Hepatocyte (in vitro differentiated cells): Measurements from ENCODE around the gene EPS8L1. TPM values are rescaled to one million over a fixed set of nuclear protein-coding genes. Genes with fewer than 3 reads are reported as not detected.
A peak's percentile ranks its signal among the peaks of the same experiment; 100 is the strongest.
"Not testable (repeated sequence)": the region's sequence is repeated elsewhere in the genome, so short reads cannot be mapped to it uniquely, and the experiment has no call there.

Experiments used
- DNase-seq: peaks from one replicate; pipeline ENCODE4 v3.0.0-alpha.2; 2016; ENCODE audit warnings: low spot score
- H2AFZ ChIP-seq: fragments of 200-600 bp; sonication (generic); 2 replicates; pipeline ENCODE4 v1.6.0; 2016; ENCODE audit warnings: antibody characterized with exemption, mild to moderate bottlenecking
- H3K27ac ChIP-seq: fragments of 200-600 bp; sonication (generic); 2 replicates; pipeline ENCODE4 v1.5.1; 2016; ENCODE audit warnings: mild to moderate bottlenecking
- H3K27me3 ChIP-seq: fragments of 200-600 bp; sonication (generic); 2 replicates; pipeline ENCODE4 v1.6.1; 2016
- H3K36me3 ChIP-seq: fragments of 200-600 bp; sonication (generic); replicated peaks from 2 replicates; pipeline ENCODE4 v1.5.1; 2016; ENCODE audit warnings: low read depth; ENCODE audit not compliant: insufficient read depth
- H3K4me1 ChIP-seq: fragments of 200-600 bp; sonication (generic); 2 replicates; pipeline ENCODE4 v1.5.1; 2016; ENCODE audit warnings: mild to moderate bottlenecking, moderate library complexity; ENCODE audit not compliant: insufficient read depth
- H3K4me2 ChIP-seq: fragments of 200-600 bp; sonication (generic); 2 replicates; pipeline ENCODE4 v1.6.0; 2016
- H3K4me3 ChIP-seq: fragments of 200-600 bp; sonication (generic); 2 replicates; pipeline ENCODE4 v1.5.1; 2016; ENCODE audit warnings: mild to moderate bottlenecking
- H3K79me2 ChIP-seq: fragments of 200-600 bp; sonication (generic); 2 replicates; pipeline ENCODE4 v1.6.0; 2017; ENCODE audit warnings: mild to moderate bottlenecking
- H3K9me2 ChIP-seq: fragments of 200-600 bp; sonication (generic); replicated peaks from 2 replicates; pipeline ENCODE4 v1.6.0; 2017; ENCODE audit warnings: mild to moderate bottlenecking; ENCODE audit not compliant: insufficient read depth
- H3K9me3 ChIP-seq: fragments of 200-600 bp; sonication (generic); 2 replicates; pipeline ENCODE4 v1.5.1; 2016; ENCODE audit warnings: low read depth, mild to moderate bottlenecking
- H4K20me1 ChIP-seq: fragments of 200-600 bp; sonication (generic); 2 replicates; pipeline ENCODE4 v1.6.0; 2016; ENCODE audit warnings: mild to moderate bottlenecking; ENCODE audit not compliant: insufficient read depth, poor library complexity, severe bottlenecking
- EZH2 ChIP-seq: fragments of 200-600 bp; sonication (generic); IDR thresholded peaks from 2 replicates; pipeline ENCODE4 v1.6.1; 2016; ENCODE audit warnings: antibody characterized with exemption, mild to moderate bottlenecking, borderline replicate concordance
- EZH2phosphoT487 ChIP-seq: fragments of 200-600 bp; sonication (generic); IDR thresholded peaks from one replicate; pipeline ENCODE4 v1.6.1; 2018; ENCODE audit warnings: antibody characterized with exemption, mild to moderate bottlenecking, low read depth, moderate library complexity; ENCODE audit not compliant: unreplicated experiment, severe bottlenecking
- WGBS: methylation state at CpG from one replicate; pipeline ENCODE4 v1.1.6; 2016; ENCODE audit warnings: low lambda C conversion rate; ENCODE audit errors: missing lambda C conversion rate; 5-methylcytosine and 5-hydroxymethylcytosine counted together
- polyA plus RNA-seq: library from polyadenylated mRNA; unstranded; fragments of >200 nt; fragmentation: Nextera tagmentation; extraction: Ambion mirVana; gene quantifications from 2 replicates; pipeline ENCODE4 v1.2.1, GENCODE V29; 2016
- total RNA-seq: library from RNA; depleted of rRNA; stranded (reverse); fragments of >200 nt; gene quantifications from 2 replicates; pipeline ENCODE4 v1.2.3, GENCODE V29; 2014
- TF ChIP-seq, protein P1 (sequence below): fragments of 200-600 bp; sonication (generic); IDR thresholded peaks from 2 replicates; pipeline ENCODE4 v1.5.1; 2016; ENCODE audit warnings: antibody characterized with exemption, mild to moderate bottlenecking; ENCODE audit not compliant: poor library complexity

Gene EPS8L1
- total RNA-seq (20.5 and 25.7 TPM in 2 replicates), polyA plus RNA-seq (33.8 and 49.6 TPM in 2 replicates)

DNA sequence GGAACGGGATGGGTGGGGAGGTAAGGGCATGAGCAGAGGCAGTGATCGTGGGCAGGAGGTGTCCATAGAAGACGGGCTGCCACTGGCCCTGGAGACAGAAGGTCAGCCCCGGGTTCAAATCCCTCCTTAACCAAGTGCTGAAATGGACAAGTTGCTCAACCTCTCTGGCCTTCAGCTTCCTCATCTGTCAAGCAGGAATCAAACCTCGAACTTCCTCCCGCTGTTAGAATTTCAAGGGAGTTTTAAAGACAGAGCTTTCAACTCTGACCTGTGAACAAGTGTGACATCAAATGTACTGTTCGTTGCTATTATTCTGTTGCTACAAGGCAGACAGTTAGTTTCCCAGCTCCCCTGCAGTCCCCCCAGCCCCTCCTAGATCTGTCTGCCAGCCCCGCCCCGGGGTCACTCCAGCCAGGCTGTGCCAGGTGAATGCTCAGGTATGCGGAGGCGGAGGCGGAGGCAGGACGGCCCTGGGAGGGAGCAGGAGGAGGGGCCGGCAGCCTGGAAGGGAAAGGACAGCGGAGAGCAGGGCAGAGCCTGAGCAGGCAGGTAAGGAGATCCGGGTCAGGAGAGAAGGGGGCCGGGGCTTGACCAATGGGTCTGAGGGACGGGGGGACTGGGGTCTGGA, at the start of gene EPS8L1:
TSS of gene EPS8L1 (plus strand) at position 499 of the 628 bp plus-strand sequence. CDS start 576 bp downstream, outside the sequence.
- Histone ChIP-seq H3K4me3 (no peak within 1 kb of the TSS), H2AFZ (no peak within 1 kb of the TSS)
- WGBS = 28% methylated on average over 15 of the region's 18 CpGs

DNA sequence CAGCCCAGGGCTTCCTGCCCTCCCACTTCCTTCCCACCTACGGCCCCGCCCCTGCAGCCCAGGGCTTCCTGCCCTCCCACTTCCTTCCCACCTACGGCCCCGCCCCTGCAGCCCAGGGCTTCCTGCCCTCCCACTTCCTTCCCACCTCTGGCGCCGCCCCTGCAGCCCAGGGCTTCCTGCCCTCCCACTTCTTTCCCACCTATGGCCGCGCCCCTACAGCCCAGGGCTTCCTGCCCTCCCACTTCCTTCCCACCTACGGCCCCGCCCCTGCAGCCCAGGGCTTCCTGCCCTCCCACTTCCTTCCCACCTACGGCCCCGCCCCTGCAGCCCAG, 48.6 kb upstream of the EPS8L1 start:
- H3K4me3 ChIP-seq = not testable (repeated sequence)

More for the DNA sequence above, at the start of gene EPS8L1:
- no peaks in the 10 kb centered on the region for H4K20me1 ChIP-seq
- no peaks in the 10 kb centered on the region for H3K9me3 ChIP-seq
- H3K9me2 ChIP-seq = no peaks in the 10 kb centered on the region
- no peaks in the 10 kb centered on the region for H3K79me2 ChIP-seq
- H3K27ac ChIP-seq = peak within 1 kb of the TSS; percentile 78
- no peak for TF ChIP-seq EZH2phosphoT487
- TF ChIP-seq EZH2 = no peak
- TF ChIP-seq, protein P1, sequence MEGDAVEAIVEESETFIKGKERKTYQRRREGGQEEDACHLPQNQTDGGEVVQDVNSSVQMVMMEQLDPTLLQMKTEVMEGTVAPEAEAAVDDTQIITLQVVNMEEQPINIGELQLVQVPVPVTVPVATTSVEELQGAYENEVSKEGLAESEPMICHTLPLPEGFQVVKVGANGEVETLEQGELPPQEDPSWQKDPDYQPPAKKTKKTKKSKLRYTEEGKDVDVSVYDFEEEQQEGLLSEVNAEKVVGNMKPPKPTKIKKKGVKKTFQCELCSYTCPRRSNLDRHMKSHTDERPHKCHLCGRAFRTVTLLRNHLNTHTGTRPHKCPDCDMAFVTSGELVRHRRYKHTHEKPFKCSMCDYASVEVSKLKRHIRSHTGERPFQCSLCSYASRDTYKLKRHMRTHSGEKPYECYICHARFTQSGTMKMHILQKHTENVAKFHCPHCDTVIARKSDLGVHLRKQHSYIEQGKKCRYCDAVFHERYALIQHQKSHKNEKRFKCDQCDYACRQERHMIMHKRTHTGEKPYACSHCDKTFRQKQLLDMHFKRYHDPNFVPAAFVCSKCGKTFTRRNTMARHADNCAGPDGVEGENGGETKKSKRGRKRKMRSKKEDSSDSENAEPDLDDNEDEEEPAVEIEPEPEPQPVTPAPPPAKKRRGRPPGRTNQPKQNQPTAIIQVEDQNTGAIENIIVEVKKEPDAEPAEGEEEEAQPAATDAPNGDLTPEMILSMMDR = no peak
- H3K4me1 ChIP-seq = peaks cover 3% of the 10 kb centered on the region
- H3K36me3 ChIP-seq = no peaks in the 10 kb centered on the region
- DNase-seq = peak; percentile 91
- H3K4me2 ChIP-seq = peak within 1 kb of the TSS; percentile 69
- peaks cover 15% of the 10 kb centered on the region for H3K27me3 ChIP-seq

DNA sequence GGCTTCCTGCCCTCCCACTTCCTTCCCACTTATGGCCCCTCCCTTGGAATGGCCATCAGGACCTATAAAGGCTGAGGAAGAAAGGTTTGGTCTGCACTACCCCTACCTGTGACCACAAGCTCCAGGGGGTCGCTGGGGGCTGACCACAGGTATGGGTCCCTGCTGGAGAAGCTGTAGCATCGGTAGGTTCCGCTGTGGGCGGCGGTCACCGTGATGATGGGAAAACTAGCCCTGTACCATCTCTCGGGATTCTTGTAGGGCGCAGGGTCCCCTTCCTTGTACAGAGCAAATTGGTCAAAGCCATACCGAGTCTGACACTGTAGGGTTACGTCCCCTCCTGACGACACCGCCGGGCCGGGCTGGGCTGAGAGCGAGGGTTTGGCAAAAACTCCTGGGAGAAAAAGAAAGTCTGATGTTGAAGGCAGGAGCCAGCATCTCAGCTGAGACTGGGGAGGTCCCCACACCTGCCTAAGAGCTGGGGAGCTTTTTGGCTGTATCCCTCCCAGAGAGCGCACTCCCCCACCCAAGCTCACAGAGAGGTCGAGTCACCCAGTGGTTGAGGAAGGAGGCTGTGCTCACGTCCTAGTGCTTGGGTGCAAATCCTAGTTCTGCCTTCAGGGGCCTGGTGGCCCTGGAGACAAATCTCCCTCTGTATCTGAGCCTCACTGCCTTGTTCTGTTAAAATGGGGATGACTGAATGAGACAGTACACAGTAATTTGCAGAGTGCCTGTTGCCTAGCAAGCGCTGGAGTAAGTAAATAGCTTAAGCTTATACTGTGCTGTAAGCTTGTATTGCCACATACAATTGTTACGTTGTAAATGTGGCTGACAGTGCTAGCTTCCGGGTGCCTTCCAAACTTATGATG, 48.0 kb upstream of the EPS8L1 start:
- H3K4me1 ChIP-seq = no peaks in the 10 kb centered on the region
- no peak overlapping the region for H3K4me2 ChIP-seq
- no peaks in the 10 kb centered on the region for H3K36me3 ChIP-seq
- H3K79me2 ChIP-seq = no peaks in the 10 kb centered on the region
- WGBS = 87% methylated on average over 21 of the region's 21 CpGs
- TF ChIP-seq EZH2 (no peak), EZH2phosphoT487 (no peak)
- TF ChIP-seq, protein P1 = no peak
- no peaks in the 10 kb centered on the region for H3K27me3 ChIP-seq
- no peak overlapping the region for H2AFZ ChIP-seq
- no peaks in the 10 kb centered on the region for H3K9me3 ChIP-seq
- no peaks in the 10 kb centered on the region for H4K20me1 ChIP-seq
- H3K4me3 ChIP-seq = no peak overlapping the region
- H3K9me2 ChIP-seq = no peaks in the 10 kb centered on the region
- H3K27ac ChIP-seq = no peak overlapping the region
- DNase-seq = no peak

More for the DNA sequence above, 48.6 kb upstream of the EPS8L1 start:
- not testable (repeated sequence) for H3K9me2 ChIP-seq, H3K79me2 ChIP-seq, H4K20me1 ChIP-seq, H3K27ac ChIP-seq, H3K9me3 ChIP-seq, H3K4me1 ChIP-seq, H3K27me3 ChIP-seq, H3K36me3 ChIP-seq, DNase-seq, H2AFZ ChIP-seq, H3K4me2 ChIP-seq
- no CpG with 5 or more reads among the region's 12 CpGs for WGBS

- no peak for TF ChIP-seq EZH2phosphoT487
- TF ChIP-seq, protein P1 = no peak
- no peak for TF ChIP-seq EZH2
- Histone ChIP-seq H4K20me1 (no peaks in the 10 kb centered on the region), H3K36me3 (no peaks in the 10 kb centered on the region), H3K9me2 (no peaks in the 10 kb centered on the region), H3K9me3 (no peaks in the 10 kb centered on the region), H3K4me3 (no peak overlapping the region), H2AFZ (no peak overlapping the region), H3K27ac (no peak overlapping the region), H3K4me1 (no peaks in the 10 kb centered on the region), H3K79me2 (no peaks in the 10 kb centered on the region), H3K4me2 (no peak overlapping the region), H3K27me3 (no peaks in the 10 kb centered on the region)
- 94% methylated on average over 7 of the region's 7 CpGs for whole genome bisulfite sequencing
- DNase-seq = no peak
Measured at GRCh38 chr19:55028757-55029156, 46.9 kb upstream of the EPS8L1 start.
